ENCODE results near the gene MBLAC2.
A peak's percentile ranks its signal among the peaks of the same experiment; 100 is the strongest.

The MBLAC2 gene

DNA sequence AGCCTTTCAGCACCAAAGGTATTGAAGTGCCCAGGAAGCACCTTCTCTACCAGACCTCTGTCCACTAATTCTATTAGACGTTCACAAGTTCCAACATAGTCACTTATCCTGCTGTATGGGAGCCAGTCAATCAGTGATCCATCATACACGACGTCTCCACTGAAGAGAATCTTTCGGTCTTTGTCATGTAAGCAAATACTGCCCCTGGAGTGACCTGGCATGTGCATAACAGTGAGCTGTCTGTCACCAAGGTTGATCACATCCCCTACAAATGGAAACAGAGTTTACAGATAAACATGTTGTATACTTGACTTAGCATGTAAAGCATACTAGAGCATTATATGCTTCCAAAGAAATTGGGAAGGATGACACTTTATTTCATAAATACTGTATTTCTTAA, 13.3 kb downstream of the MBLAC2 start:
- DNase-seq (ENCODE audit: low spot score), result no peak

DNA sequence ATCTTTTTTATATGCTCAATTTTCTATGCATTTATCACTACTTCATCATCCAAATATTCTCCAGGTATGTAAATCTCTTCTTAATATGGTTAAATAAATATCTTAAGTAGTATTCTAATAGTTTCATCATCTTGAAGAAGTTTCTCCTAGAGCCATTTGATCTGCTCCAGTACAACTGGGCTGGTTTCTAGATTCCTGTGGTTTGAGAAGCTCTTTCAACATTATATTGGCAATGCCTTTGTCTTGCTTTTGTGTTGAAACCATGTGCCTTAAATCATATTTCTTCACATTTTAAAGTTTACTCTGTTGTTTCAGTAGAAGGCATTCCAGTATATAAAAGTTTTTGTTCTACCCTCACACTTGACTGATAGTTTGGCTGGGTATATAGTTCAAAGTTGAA, 27.6 kb downstream of the MBLAC2 start:
- no peak for DNase-seq (ENCODE audit: low spot score)

DNA sequence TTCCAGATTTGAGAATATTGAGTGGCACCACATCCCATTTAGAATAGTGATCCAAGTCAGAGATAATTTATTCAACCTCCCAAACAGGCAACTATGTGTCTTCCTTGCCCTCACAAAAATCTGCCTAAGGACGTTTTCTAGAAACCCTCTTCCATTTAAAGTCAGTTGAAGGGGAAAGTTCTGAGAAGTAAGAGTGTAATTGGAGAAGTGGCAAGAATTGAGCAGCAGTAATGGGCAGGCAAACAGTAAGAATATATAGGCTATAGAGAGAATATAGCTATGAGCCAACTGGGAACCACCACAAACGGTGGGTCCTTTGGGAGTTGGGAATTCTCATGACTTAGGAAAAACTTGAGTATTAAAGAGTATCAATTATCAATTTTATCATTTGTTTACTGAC, 33.9 kb downstream of the MBLAC2 start:
- no peak for DNase-seq (ENCODE audit: low spot score)

DNA sequence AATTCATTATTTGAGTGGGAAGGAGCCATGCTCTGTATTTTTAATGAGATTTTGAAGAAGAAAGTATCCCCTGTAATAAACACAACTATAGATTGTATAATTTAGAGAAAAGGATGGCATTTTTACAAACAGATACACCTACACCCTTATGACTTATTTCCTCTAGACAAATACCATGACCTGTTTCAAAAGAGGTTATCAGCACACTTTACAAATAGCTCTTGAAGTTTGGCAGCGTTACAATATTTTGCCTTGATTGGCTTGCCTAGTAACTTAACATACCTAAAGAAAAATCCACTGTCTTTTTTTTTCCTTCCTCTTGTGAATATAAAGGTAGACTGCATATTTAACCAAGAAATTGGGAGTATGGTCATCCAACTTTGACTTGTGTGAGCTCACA, 36.5 kb downstream of the MBLAC2 start:
- no peak for DNase-seq (ENCODE audit: low spot score)

DNA sequence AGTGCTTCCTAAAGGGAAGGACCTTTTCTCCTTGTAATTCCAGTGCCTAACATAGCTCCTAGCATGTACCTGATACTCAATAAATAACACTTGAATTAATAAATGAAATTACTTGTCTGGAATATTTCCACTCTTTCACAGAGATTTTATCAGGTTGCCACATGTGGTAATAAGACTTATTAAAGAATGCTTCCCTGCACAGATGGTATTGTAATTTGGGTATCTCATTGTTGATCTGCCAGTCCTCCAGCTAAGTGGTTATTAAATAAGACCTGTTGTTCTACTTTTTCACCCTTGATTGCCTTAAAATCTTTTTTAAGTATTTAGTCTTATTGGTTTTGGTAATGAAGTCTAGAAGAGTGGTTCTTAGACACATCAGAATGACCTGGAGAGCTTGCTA, 36.9 kb downstream of the MBLAC2 start:
- no peak for DNase-seq (ENCODE audit: low spot score)

DNA sequence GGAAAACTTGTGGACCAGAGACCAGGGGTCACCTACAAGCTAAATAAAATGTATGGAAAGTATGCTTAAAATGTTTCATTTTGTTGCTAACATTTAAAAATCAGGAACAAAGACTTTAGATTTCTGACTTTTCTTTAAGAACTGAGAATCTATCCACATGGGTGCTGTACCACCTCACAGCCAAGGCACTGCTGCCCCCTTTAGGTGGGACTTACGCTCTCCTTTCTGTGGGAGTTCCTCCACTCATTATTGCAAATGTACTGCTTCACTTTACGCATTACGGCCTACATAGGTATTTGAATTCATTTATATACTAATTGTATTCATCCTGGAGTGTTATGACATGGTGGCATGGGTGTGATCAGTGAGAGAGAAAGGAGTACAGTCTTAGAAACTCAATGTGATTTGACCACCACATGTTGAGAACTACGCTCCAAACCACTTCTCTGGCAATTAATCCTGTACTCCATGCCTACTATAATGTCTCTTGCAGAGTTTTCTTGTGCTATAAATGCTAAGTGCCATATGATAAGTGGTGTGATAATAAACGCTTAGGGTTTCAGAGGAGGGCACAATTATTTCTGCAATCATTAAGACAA, 40.4 kb downstream of the MBLAC2 start:
- peak; percentile 27 for DNase-seq (ENCODE audit: low spot score)

DNA sequence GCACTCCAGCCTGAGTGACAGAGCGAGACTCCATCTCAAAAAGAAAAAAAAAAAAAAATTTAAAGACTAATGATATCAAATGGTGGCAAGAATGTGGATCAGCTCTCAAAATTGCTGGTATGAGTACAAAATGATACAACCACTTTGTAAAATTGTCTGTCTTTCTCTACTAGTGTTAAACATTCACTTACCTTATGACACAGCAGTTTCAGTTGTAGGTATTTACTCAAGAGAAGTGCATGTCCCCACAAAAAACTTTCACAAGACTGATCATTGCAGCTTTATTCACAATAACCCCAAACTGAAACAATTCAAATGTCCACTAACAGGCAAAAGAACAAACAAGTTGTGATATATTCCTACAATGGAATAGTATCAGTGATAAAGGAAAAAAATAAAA, 50.3 kb downstream of the MBLAC2 start:
- DNase-seq (ENCODE audit: low spot score), result no peak

DNA sequence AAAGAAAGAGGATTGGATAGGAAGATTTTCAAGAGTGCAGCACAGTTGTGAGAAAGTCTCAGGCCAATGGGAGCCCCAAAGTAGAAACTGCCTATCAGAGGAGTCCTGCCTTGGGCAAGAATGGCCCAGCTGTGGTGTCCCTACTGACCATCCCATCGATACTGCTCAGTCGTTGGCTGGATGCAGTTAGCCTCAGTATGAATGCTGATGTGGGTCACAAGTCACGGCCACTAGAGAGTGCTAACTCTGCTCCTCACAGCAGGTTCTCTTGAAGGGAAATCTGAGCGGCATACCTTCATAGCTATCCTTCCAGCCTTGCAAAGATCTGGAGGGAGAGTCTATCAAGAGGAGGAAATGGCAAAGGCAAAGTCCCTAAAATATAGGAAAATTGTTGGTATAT, 53.4 kb downstream of the MBLAC2 start:
- DNase-seq (ENCODE audit: low spot score), result no peak

DNA sequence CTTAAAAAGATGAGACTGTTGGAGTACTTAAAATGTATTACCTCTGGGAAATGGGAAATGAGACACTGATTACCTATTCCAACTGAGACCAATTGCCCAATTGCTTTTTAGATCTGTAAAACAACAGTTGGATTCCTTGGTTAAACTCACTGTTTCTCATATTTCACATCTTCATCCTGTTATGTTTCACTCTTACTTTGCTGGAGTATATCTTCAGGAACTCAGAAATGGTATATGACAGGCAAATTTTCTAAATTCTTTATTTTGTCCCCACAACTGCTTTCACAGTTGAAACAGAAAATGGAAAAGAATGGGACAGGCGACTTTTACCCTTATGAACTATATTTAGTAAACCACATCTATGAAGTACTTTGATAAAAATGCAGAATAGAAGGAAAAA, 56.4 kb downstream of the MBLAC2 start:
- no peak for DNase-seq (ENCODE audit: low spot score)

DNA sequence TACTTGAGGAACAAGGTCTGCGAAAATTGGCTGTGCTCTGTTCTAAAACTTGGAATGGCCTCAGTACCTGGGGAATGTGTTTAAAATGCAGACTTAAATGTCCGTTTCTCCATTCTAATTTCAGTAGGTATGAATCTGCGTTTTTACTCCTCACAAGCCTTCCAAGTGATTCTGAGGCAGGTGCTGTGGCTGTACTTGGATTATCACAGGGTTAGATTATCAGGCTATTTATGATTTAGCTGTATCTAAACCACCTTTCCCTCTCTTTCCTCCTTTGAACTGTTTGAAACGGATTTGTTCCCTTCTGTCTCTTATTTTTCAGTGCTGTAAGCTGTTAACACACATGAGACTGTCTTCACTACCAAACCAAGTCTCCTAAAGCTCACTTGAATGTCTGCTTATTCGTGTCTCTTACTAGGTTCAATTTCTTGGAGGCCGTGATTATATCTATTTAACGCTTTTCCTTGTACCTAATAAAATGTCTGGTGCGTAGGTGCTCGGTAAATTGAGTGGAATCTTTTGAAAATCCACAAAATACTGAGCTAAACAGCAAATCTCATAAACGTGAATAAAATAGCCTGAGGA, 64.3 kb downstream of the MBLAC2 start:
- DNase-seq (ENCODE audit: low spot score), result no peak

DNA sequence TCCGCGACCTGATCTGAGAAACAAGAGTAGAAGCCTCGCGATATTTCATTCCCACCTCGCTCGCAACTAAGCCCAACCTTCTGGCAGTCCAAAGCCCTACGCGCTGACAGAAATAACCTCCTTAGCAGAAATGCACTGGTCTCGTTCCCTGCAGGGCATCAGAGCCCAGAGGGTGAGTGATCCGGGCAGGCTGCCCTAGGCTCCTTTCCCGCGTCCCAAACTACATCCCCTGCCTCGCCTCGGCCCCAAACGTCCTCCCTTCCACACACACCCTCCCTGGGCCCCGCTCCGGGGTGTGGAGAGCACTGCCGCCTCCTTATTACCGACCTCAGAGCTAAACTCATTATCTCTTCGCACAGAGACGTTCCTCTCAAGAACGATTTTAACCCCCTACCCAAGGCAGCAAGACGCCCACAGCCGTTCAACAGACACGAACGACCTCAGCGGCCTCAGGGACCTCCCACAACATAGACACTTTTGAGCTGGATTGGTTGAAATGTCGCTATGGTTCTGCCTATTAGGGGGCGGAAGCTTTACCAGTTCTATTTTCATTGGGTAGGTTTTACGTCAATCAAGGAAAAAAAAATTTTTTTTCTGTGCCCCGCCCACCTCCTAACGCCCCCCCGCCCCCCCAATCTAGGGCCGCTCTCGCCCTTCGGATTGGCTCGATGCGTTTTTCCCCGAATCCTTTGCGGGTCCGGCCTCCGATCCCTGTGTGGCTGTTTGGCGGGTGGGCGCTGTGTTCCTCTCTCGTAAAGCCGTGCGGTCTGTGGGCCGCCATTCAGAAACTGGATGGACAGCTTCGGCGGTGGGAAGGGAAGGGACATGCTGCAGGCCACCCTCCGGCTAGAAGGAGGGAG, 65.0 kb downstream of the MBLAC2 start, which contains the start of gene CETN3:
Gene CETN3, minus strand, starts transcription at position 439 of the 860 bp plus-strand sequence. Its CDS starts 95 bp downstream, at position 344.
- DNase-seq (ENCODE audit: low spot score), result peak; percentile 97

DNA sequence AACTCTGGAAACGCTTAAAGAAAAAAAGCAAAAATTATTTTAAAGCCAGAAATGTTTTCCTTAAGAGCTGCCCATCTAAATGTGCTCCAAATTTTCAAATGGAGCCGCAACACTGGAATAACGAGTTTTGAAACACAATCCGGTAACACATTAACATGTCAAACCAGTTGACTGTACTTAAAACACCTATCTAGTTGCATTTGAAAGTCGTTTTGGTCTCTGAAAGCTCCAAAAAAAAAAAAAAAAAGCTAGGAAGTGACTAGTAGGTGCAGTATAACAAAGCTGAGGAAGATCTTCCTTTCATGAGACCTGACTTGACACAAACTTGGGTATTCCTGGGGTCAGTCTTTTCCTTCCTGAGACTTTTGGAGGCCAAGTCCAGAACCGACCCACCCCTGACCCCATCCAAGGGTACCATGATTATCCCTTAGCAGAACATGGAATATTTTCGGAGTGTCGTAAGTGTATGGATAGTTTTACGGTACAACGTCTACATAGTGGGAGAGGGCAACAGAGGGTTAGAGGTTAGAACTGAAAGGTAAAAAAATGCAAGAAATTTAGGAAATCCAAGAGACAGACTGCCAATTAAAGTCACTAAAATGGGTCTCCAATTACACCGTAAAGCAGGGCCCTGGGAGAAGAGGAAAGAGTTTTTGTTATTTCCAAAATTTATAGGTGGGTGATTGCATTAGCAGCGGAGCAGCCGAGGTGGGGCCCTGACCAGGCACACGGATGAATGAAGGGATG, 65.8 kb downstream of the MBLAC2 start:
- peak; percentile 21 for DNase-seq (ENCODE audit: low spot score)

All from putamen (tissue), 1 donor.